HG03025 (cell line): ENCODE data around the gene ALDH4A1.

ENCODE experiments used
- ATAC-seq: cut with Tn5 transposase; IDR thresholded peaks from one replicate; pipeline ENCODE4 v1.9.1; 2021; ENCODE audit warnings: mild to moderate bottlenecking, moderate library complexity; ENCODE audit not compliant: unreplicated experiment, low FRiP score

The ALDH4A1 gene

GRCh38 chr1:18922848-18923755 is 20.7 kb upstream of the ALDH4A1 start:
- ATAC-seq = no peak

- no peak for ATAC-seq
Observed at GRCh38 chr1:18922319-18922726, 20.0 kb upstream of the ALDH4A1 start.

GRCh38 chr1:18921516-18922251 is 19.3 kb upstream of the ALDH4A1 start:
- no peak for ATAC-seq

GRCh38 chr1:18920931-18921330 is 18.6 kb upstream of the ALDH4A1 start:
- no peak for ATAC-seq

- ATAC-seq = no peak
Observed at GRCh38 chr1:18919956-18920355, 17.6 kb upstream of the ALDH4A1 start.

- no peak for ATAC-seq
Observed at GRCh38 chr1:18919197-18919905, 17.0 kb upstream of the ALDH4A1 start.

- ATAC-seq = no peak
Observed at GRCh38 chr1:18918417-18918816, 16.1 kb upstream of the ALDH4A1 start.

- ATAC-seq = no peak
Observed at GRCh38 chr1:18917071-18917799, 14.9 kb upstream of the ALDH4A1 start.

- ATAC-seq = no peak
Observed at GRCh38 chr1:18915341-18915740, 13.0 kb upstream of the ALDH4A1 start.

GRCh38 chr1:18913065-18913835 is 10.9 kb upstream of the ALDH4A1 start:
- ATAC-seq = no peak

GRCh38 chr1:18912550-18912949 is 10.2 kb upstream of the ALDH4A1 start:
- no peak for ATAC-seq

GRCh38 chr1:18908911-18909771 is 6.8 kb upstream of the ALDH4A1 start:
- ATAC-seq = no peak

- ATAC-seq = no peak
Observed at GRCh38 chr1:18907917-18908845, 5.8 kb upstream of the ALDH4A1 start.

- ATAC-seq = no peak
Observed at GRCh38 chr1:18907021-18907916, 4.9 kb upstream of the ALDH4A1 start.

- no peak for ATAC-seq
Observed at GRCh38 chr1:18903291-18903756, 969 bp upstream of the ALDH4A1 start.

GRCh38 chr1:18901952-18902522 is 318 bp downstream of the ALDH4A1 start:
- ATAC-seq = no peak
